ENCODE results near the gene HMOX2. TPM values are rescaled to one million over a fixed set of nuclear protein-coding genes. Genes with fewer than 3 reads are reported as not detected.

The HMOX2 gene
- total RNA-seq, 1 experiment from 2014 or later = 105 TPM

GRCh38 chr16:4505356-4506147 lies 29.4 kb downstream of the HMOX2 start:
- no peak for DNase-seq (ENCODE audit: low spot score)

GRCh38 chr16:4506450-4506849 lies 30.3 kb downstream of the HMOX2 start:
- peak; percentile 73 for DNase-seq (ENCODE audit: low spot score)

GRCh38 chr16:4507588-4508345 lies 31.6 kb downstream of the HMOX2 start:
- no peak for DNase-seq (ENCODE audit: low spot score)

- DNase-seq (ENCODE audit: low spot score) = no peak
Observed at GRCh38 chr16:4508806-4509205, 32.6 kb downstream of the HMOX2 start.

GRCh38 chr16:4509420-4509819 lies 33.2 kb downstream of the HMOX2 start:
- DNase-seq (ENCODE audit: low spot score) = no peak

- DNase-seq (ENCODE audit: low spot score) = no peak
Observed at GRCh38 chr16:4510131-4510530, 33.9 kb downstream of the HMOX2 start.

GRCh38 chr16:4510747-4511426 lies 34.7 kb downstream of the HMOX2 start:
- DNase-seq (ENCODE audit: low spot score) = no peak

GRCh38 chr16:4511441-4512082 lies 35.4 kb downstream of the HMOX2 start:
- peak; percentile 78 for DNase-seq (ENCODE audit: low spot score)

- DNase-seq (ENCODE audit: low spot score) = no peak
Observed at GRCh38 chr16:4512473-4512872, 36.3 kb downstream of the HMOX2 start.

- no peak for DNase-seq (ENCODE audit: low spot score)
Observed at GRCh38 chr16:4513086-4513860, 37.1 kb downstream of the HMOX2 start.

- DNase-seq (ENCODE audit: low spot score) = no peak
Observed at GRCh38 chr16:4513881-4514280, 37.7 kb downstream of the HMOX2 start.

- no peak for DNase-seq (ENCODE audit: low spot score)
Observed at GRCh38 chr16:4514606-4515005, 38.4 kb downstream of the HMOX2 start.

- DNase-seq (ENCODE audit: low spot score) = no peak
Observed at GRCh38 chr16:4515611-4516233, 39.5 kb downstream of the HMOX2 start.

- peak; percentile 40 for DNase-seq (ENCODE audit: low spot score)
Observed at GRCh38 chr16:4517812-4518680, 41.8 kb downstream of the HMOX2 start.

- no peak for DNase-seq (ENCODE audit: low spot score)
Observed at GRCh38 chr16:4519274-4520058, 43.3 kb downstream of the HMOX2 start.

- no peak for DNase-seq (ENCODE audit: low spot score)
Observed at GRCh38 chr16:4520913-4521312, 44.7 kb downstream of the HMOX2 start.

GRCh38 chr16:4522051-4522581 lies 45.9 kb downstream of the HMOX2 start:
- no peak for DNase-seq (ENCODE audit: low spot score)

GRCh38 chr16:4523686-4524085 lies 47.5 kb downstream of the HMOX2 start:
- no peak for DNase-seq (ENCODE audit: low spot score)

GRCh38 chr16:4524571-4524970 lies 48.4 kb downstream of the HMOX2 start:
- no peak for DNase-seq (ENCODE audit: low spot score)

Measured in HT-29 (cell line).